ENCODE results near the gene RING1.

DNA sequence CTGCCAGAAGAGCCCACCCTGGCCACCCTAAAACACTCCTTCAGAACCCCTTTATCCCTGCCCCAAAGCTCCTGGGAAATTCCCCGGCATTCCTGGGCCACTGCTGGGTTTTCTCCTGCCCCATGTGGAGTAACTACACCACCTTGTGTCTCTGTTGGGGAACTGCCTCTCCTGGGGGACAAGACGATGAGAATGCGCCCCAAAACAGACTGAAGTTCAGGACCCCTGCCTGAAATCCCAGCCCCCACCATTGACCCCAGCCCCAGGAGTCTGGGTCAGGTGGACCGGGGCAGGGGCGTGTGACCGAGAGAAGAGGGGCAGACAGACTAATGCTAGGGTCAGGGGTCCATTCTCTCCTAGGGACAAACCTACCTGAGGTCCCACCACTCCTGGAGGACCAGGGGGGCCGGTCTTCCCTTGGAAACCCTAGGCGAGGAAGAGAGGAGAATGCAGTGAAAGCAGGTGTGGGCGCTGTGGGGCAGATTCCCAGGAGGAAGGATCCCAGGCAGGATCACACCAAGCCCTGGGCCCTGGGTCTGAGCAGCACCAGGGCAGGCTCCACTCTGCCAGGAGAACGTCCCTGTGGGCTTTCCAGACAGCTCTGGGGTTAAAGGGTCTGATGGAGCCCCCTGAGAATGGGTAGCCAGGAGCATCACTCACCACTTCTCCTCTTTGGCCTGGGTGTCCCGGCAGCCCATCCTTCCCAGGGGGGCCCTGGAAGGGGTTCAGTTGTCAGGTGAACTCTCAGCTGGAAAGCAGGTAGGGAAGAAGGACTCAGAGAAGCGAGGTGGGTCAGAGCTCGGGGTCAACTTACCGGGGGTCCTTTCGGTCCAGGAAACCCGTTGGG is 35.4 kb upstream of the RING1 start:
- TF ChIP-seq, protein P1, sequence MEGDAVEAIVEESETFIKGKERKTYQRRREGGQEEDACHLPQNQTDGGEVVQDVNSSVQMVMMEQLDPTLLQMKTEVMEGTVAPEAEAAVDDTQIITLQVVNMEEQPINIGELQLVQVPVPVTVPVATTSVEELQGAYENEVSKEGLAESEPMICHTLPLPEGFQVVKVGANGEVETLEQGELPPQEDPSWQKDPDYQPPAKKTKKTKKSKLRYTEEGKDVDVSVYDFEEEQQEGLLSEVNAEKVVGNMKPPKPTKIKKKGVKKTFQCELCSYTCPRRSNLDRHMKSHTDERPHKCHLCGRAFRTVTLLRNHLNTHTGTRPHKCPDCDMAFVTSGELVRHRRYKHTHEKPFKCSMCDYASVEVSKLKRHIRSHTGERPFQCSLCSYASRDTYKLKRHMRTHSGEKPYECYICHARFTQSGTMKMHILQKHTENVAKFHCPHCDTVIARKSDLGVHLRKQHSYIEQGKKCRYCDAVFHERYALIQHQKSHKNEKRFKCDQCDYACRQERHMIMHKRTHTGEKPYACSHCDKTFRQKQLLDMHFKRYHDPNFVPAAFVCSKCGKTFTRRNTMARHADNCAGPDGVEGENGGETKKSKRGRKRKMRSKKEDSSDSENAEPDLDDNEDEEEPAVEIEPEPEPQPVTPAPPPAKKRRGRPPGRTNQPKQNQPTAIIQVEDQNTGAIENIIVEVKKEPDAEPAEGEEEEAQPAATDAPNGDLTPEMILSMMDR (IDR thresholded peaks at IDR 0.05), result peak in 2 of 3 experiments; percentile 15 to 33
- no peak for TF ChIP-seq POLR2A (IDR thresholded peaks at IDR 0.05)

Measured in testis (tissue), 2 donors.